ENCODE results near the gene CDC42BPB. TPM values are rescaled to one million over a fixed set of nuclear protein-coding genes. Genes with fewer than 3 reads are reported as not detected.

CDC42BPB gene
- total and polyA plus RNA-seq, 11 donors: 31.1 to 124 (median 68.9) TPM

- H3K4me3 ChIP-seq: no peak overlapping the region
- TF ChIP-seq CTCF (IDR thresholded peaks at IDR 0.05) (no peak), POLR2A (IDR thresholded peaks at IDR 0.05) (no peak)
- ATAC-seq: no peak
- no peak for DNase-seq
- peaks cover 0 to 98% (median 96%) of the 10 kb centered on the region in 9 donors for H3K36me3 ChIP-seq
- intact Hi-C loops (cut with DNase I): no loop called here
- H3K27me3 ChIP-seq: no peaks in the 10 kb centered on the region
- H3K4me1 ChIP-seq: peaks cover 0 to 7% (median 0%) of the 10 kb centered on the region in 12 donors
- H3K27ac ChIP-seq: no peak overlapping the region
- H3K9me3 ChIP-seq: no peaks in the 10 kb centered on the region
- 62 to 73% (median 69%) methylated on average over 10 of the region's 10 CpGs for WGBS, 4 donors
Observed at GRCh38 chr14:102941419-102942011, 115.8 kb downstream of the CDC42BPB start.

- TF ChIP-seq CTCF (IDR thresholded peaks at IDR 0.05) (no peak), POLR2A (IDR thresholded peaks at IDR 0.05) (no peak)
- intact Hi-C loops (cut with DNase I): no loop called here
- Histone ChIP-seq H3K36me3 (peaks cover 0 to 98% (median 93%) of the 10 kb centered on the region in 9 donors), H3K9me3 (no peaks in the 10 kb centered on the region), H3K27ac (no peak overlapping the region), H3K4me1 (peaks cover 0 to 7% (median 0%) of the 10 kb centered on the region in 12 donors), H3K27me3 (no peaks in the 10 kb centered on the region), H3K4me3 (no peak overlapping the region)
- ATAC-seq (no peak), DNase-seq (no peak)
- whole genome bisulfite sequencing, 4 donors: 85 to 88% (median 86%) methylated on average over 17 to 19 of the region's 19 CpGs
Observed at GRCh38 chr14:102940729-102941362, 116.5 kb downstream of the CDC42BPB start.

- no peak for DNase-seq
- Histone ChIP-seq H3K9me3 (no peaks in the 10 kb centered on the region), H3K36me3 (peaks cover 0 to 95% (median 87%) of the 10 kb centered on the region in 9 donors), H3K27ac (no peak overlapping the region), H3K4me3 (no peak overlapping the region), H3K4me1 (peaks cover 0 to 7% (median 0%) of the 10 kb centered on the region in 12 donors), H3K27me3 (no peaks in the 10 kb centered on the region)
- TF ChIP-seq CTCF (IDR thresholded peaks at IDR 0.05) (no peak), POLR2A (IDR thresholded peaks at IDR 0.05) (no peak)
- WGBS, 4 donors: 92 to 93% (median 92%) methylated on average over 43 of the region's 43 CpGs
- intact Hi-C loops (cut with DNase I): no loop called here
- peak in 1 of 4 donors; percentile 24 for ATAC-seq
Observed at GRCh38 chr14:102939820-102940561, 117.4 kb downstream of the CDC42BPB start.

- no peaks in the 10 kb centered on the region for H3K9me3 ChIP-seq
- peaks cover 0 to 7% (median 0%) of the 10 kb centered on the region in 12 donors for H3K4me1 ChIP-seq
- intact Hi-C loops (cut with DNase I): no loop called here
- H3K27me3 ChIP-seq: no peaks in the 10 kb centered on the region
- TF ChIP-seq CTCF (IDR thresholded peaks at IDR 0.05): no peak
- TF ChIP-seq POLR2A (IDR thresholded peaks at IDR 0.05): no peak
- no peak overlapping the region for H3K4me3 ChIP-seq
- 92 to 97% (median 96%) methylated on average over 14 to 18 of the region's 18 CpGs for WGBS, 4 donors
- H3K27ac ChIP-seq: no peak overlapping the region
- ATAC-seq (peak in 1 of 4 donors; percentile 15), DNase-seq (no peak)
- peaks cover 0 to 92% (median 81%) of the 10 kb centered on the region in 9 donors for H3K36me3 ChIP-seq
Observed at GRCh38 chr14:102939329-102939728, 118.0 kb downstream of the CDC42BPB start.
